GM18909 (cell line): ENCODE results near the gene CLK4.

Experiments used
- ATAC-seq: cut with Tn5 transposase; IDR thresholded peaks from one replicate; pipeline ENCODE4 v1.9.1; 2021; ENCODE audit warnings: mild to moderate bottlenecking; ENCODE audit not compliant: unreplicated experiment, poor library complexity

CLK4 gene

DNA sequence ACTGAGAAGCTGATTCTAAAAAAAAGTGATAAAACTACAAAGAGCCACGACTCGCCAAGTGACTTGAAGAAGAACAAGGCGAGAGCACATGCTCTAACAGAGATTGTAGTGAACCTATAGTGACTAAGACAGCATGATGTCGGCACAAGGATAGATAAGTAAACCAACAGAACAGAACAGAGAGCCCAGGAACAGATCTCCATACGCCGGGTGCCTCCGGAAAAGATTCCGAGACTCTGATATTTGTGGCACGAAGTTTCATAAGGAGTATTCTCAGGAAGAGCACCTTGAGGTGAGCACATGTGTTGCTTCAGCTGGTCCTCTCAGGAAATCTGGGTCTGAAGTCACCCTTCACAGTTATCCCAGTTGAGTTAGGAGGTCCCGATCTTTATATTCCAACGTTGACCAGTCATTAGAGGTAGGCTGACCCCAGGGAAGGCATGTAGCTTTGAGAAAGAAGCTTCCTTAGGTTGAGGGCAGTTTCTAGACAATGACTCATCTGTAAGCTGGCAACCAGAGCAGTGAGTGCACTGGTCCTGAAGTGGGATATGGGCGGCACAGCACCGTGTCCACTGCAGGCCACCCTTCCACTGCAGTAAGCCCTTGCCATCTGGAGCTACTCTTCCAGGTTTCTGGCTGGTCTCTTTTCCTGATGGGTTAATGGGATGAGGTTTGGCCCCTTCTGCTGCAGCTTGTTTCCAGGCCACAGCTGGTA, 13.6 kb upstream of the CLK4 start:
- ATAC-seq = no peak

DNA sequence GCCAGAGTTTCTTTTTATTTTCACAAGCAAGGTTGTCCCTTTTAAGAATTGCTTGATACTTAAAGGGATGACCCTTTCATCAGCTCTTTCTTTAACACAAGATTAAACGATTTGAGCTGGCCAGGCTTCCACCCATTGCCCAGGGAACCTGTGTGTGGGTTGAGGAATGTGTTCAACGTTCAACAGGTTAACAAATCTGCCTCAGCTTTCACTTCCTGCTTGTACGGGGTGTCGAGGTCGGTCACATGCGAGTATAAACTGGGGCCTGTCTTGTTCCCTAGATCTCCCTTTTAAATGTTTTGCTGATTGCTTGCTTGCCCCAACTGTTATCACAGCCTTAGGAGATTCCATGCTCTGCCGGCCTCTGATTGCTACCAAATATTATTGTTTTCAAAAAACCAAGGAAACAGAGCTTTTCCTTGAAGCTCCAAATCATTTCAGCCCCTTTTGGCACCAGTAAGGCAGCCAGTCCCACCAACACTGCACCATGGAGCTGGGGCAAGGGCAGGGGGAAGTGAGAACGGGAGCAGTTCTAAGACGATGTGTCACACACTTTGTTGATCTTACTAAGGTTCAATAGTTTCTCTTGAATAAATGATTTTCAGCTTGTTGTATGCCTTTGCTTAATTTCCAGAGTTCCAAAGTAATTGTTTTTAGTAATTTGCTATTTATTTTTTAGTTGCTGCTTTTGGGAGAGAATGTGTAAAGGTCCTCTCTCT, 10.7 kb upstream of the CLK4 start:
- ATAC-seq = no peak

DNA sequence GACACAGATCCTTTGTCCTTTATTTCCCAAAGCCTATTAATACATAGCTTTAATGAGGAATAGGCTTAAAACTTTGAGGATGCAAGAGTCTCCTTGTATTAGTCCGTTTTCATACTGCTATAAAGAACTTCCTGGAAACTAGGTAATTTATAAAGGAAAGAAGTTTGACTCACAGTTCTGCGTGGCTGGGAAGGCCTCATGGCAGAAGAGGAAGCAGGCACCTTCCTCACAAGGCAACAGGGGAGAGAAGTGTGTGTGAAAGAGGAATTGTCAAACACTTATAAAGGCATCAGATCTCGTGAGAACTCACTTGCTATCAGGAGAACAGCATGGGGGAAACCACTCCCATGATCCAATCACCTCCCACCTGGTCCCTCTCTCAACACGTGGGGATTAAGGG, 5.4 kb upstream of the CLK4 start:
- ATAC-seq = no peak

DNA sequence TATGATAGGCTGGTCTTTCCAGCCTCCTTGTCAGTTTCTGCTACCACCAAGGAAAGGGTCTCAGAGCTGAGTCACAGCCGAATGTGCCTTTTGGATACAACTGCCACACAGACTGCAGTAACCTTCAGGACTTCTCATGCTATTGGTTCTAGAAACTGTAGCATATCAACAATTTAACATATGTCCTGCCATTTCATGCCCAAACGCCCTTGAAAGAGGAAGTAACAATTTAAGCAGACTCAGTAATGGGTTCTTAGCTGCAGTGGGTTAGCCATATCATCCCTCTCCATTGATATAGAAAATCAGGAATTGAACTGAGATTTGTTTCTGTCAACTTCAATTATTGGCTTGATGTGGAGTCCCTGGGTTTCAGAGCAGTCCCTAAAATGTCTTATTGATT, 4.1 kb upstream of the CLK4 start:
- no peak for ATAC-seq

DNA sequence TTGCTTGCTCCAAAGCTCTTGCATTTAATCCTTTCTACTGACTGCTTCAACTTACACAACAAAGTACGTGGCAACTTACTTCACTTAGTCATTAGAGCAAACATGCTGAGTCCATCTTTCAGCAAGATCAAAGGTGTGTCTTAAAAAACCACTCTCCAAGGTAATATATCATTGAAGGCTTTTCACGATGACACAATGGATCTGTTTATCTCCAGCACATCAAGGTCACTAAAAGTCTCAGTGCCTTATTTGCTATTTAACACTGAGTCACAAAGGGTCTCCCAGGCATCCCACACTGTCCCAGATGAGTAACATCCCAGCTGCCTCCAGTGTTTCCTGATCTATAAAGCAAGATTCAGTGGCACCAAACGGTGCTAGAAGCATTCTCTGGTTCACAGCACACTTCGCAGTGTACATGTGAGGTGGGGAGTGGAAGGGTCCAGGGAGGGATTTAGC, 3.7 kb upstream of the CLK4 start:
- no peak for ATAC-seq

DNA sequence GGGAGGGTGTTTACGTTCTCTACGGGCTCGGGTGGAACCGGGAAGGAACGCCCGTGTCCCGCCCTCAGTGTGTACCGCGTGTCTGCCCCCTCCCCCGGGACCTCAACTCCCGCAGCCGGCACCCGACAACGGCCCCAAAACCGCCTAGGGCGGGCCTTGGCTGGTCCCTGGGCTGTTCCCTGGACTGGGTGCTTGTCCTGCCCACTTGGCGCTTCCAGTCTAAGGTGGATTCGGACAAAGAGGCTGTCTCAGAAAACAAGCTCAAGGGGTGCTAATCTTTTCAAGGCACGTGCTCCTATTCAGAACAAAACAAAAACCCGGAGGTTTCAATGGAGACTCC, 379 bp upstream of the CLK4 start:
- no peak for ATAC-seq

DNA sequence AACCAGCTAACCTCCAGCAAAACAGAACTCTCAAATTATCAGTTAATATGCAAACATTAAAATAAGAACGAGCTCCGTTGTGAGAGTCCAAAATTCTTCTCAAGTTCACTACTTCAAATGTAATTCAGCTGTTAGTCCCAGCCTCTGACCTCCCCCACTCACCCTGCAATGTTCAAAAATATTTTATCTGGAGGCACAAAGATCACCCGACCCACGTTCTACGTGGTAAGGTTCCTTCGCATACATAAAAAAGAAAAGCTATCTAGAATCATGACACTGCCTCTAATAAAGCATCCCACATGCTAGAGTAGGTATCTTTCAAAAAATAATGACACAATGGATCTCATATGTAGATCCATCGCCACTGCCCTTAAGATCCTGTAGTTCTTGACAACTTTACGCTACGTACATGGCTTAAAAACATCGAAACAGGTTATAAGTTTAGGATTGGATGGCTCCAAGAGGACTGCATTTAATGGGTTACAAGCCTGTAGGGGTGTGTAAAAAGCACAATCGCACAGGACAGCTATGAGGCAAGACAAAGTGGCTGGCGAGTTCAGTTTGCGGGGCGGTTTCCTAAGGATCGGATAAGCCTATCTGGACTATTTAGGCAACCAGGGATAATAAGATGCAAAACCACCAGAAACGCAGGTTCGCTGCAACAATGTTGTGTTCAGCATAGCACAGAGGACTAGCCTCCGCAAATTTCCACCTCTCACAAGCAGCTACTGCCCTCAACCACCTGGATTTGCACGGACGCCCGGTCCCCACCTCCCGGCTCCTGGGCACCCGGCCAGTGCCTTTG, 969 bp downstream of the CLK4 start:
- ATAC-seq = peak; percentile 21

DNA sequence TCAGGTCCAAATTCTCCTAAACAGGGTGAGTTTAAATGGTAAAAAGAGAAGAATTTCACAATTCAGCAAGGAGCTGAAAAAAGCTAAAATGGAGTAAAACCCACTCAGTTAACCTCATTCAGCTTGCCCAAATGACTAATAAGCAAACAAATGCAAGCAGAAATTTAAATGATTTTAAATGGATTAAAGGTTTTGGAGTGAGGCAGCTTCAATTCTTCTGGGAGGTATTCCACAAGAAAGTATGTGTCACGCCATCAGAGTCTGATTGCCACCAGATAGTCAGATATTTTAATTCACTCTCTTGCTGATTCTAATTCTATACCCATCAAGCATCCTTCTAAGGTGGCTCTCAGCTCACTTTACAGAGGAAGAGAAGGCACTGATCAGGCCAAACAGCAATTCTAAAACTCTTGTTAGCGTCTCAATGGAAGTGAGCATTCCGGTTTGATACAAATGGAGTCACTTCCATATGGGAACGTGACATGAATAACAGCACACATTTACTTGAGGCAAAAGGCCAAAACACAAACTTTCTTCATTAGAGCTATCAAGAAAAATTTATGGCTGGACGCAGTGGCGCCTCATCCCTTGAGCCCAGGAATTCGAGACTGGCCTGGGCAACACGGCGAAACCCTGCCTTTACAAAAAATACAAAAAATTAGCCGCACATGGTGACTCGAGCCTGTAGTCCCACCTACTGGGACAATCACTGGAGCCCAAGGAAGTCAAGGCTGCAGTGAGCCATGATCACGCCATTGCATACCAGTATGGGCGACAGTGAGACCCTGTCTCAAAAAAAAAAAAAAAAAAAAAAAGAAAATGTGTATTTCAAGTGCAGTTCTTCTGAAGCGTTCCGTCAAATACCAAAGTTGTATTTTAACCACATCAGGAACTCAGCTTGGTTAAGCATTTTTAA, 2.0 kb downstream of the CLK4 start:
- ATAC-seq = no peak

DNA sequence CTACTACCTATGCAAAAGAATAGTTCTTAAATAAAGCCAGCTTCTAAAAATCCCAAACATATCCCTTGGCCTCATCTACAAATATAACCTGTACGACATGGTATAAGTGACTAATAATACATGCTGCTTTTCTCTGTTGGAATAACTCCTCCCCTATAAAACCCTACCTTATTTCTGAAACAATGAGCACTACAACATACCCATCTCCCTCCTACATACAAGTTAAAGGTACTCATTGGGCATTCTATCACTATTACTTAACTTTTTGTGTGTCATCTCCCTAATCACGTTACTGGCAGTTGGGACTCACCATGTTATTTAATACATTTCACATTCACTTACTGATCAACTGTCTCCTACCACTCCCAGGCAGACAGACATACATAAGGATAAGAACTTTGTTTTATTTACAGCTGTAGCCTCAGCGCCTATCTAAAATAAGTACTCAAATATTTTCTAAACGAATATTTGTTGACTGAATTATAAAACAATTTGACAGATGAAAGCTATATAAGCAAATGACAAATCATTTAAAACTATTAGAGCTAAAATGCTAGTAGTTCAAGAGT, 4.1 kb downstream of the CLK4 start:
- no peak for ATAC-seq

DNA sequence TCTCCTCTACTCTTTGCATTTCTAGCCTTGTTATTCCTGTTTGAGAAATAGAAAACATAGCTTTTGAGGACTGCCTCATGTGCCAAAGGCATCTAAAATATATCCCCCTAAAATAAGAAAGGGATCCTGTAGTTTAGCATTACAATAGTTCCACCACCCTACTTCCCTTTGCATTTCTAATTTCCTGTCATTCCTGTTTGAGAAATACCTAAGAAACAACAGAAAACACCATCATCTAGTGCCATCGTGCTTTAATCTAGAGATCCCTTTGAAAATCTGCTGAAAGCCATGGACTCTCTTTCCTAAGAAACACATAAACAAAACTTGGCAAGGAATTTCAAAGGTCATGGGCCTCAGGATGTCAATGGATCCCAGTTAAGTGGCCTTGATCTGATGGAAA, 7.5 kb downstream of the CLK4 start:
- no peak for ATAC-seq

DNA sequence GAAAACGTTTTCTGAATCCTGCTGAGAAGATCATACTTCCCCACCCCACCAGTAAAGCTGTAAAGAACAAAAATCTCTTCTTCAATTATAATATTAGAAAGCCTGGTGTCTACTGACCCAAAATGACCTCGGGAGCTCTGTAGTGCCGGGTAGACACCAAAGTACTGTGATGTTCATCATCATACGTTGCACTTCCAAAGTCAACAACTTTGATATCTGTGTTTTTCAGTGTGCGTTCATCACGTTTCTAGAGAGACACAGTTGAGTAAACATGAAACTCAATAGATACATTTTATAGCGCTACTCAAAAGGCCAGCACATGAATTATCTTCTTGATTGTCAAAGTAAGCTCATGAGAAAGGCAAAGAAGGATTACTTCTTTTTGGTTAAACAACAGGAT, 14.6 kb downstream of the CLK4 start:
- ATAC-seq = no peak

DNA sequence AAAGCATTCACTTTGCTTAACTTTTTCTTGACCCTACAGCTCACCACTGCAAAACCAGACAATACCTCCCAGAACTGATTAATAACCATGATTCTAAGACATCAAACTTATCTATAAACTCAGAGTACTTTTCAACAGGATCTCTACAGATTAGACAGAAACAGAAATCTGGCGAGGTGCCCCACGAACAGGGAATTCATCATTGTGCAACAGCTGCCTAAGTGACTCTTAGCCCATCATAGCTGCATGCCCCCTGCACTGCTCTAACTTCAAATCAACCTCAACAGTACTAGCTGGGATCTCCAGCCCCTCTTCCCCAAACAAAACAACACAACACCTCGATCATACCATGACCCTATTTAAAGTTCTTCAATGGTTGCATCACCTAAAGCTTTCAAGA, 20.6 kb downstream of the CLK4 start:
- ATAC-seq = no peak

DNA sequence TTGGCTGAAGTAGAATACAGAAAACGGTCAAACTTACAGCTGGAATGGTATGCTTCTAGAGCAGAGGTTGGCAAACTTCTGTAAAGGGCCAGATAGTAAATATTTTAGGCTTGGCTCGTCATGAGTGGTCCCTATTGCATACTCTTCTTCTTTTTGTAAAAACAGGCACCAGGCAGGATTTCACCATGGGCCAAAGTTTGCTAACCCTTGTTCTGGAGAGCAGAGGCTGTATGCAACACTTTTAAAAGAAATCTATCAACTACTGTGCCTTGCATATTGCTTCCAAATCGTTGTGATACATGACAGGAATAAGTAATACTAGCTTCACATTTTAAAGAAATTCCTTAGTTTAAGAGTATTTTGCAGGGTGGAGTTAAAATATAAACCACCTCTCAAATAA, 21.1 kb downstream of the CLK4 start:
- no peak for ATAC-seq

DNA sequence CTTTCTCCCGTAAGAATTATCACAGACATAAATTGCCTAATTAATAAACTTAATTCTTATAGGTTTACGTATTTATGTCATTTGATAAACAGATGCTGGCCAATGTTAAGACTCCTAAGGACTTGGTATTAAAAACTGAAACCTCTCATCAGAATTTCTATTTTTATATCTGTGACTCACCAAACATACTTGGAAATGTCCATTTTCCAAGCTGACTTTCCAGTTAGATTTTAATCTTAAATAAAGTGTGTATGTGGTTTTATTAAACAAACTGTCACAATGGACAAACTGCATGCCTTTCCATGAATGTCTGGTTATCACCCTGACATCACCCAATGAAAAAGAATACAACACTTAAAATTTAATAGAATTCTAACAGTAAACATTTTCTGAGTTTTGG, 24.1 kb downstream of the CLK4 start:
- no peak for ATAC-seq

DNA sequence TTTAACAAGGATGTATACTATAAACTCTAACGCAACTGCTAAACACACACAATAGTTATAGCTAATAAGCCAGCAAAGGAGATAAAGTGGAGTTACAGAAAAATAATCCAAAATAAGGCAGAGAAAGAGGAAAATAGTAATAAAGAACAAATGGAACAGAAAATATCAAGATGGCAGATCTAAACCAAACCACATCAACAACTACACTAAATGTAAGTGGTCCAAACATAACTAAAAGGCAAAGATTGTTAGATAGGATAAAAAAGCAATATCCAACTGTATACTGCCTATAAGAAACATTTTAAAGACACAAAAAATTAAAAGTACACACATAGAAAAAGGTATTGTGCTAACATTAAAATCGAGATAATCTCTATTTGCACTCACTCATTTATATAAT, 31.1 kb downstream of the CLK4 start:
- no peak for ATAC-seq

DNA sequence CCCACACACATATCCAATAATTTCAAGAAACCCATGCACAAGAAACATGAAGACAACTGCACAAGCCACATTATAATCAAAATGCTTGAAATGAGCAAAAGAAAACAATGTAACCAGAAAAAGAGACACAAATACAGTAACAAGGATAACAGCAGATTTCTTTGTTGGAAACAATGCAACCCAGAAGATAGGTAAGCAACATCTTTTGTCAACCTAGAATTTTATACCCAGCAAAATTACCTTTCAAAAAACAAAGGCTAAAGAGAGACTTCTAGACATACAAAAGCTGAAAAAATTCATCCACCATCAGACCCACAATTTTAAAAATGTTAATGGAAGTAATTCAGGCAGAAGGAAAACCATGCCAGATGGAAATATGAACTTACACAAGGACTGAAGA, 31.7 kb downstream of the CLK4 start:
- ATAC-seq = no peak

DNA sequence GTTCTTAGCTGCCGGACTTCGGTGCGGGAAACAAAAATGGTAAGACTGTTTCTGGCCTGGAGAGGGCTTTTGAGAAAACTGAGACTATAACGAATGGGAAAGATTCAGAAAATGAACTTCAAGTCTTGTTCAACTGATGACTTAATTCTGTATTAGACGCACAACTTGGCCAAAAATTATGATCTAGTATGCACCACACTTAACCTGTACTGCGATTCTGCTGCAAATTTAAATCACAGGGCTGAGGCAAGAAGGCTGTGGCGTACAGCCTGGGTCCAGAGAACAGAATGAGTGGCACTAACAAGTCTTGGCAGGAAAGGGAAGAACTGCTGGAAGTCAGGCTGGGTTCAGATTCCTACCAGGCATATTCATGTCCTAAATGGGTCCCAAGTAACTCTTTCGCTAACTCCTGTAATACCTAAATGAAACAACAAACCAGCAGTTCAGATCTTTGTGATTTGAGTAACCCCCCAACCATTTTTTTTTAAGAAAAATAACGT, 35.9 kb downstream of the CLK4 start:
- ATAC-seq = no peak

DNA sequence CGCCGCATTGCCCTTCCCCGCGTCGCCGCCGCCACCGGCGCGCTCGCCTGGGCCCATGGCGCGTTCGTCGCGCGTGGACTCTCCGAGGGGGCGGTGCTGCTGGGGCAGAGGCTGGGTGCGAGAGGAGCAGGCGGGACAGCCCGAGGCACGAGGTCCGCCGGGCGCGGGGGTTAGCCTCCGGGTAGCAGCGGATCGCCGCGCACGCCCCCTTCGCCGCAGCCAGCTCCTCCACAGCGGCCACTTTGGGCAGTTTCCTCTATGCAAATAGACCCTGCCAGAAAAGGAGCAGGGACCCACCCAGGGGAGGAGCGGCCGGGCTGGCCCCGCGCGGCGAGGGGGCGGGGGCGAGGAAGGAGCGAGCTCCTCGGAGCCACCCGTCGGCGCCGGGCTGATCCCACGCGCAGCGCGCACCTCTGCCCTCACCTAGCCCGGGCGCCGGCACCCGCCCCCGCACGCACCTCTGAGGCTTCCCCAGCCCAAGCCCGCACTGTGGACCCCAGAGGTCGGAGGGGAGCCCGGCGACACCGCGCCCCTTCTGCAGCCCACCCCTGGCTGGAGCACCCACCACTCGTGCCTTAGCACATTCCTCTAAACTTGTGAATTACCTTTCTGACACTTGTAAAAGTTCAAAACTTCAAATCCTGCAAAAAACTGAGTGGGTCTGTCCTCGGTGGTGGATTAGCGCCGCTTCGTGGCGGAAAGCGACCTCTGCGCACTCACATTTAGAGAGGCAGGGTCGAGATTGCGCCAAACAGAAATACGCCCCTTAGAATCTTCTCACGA, 36.5 kb downstream of the CLK4 start, which contains the start of gene COL23A1:
COL23A1 (minus strand) TSS at position 253 of the 783 bp plus-strand sequence.
- ATAC-seq = peak; percentile 43
